ENCODE measurements around the gene MTA3.

- no peak for TF ChIP-seq CTCF (IDR thresholded peaks at IDR 0.05 in 4 of 5, conservative IDR thresholded peaks at IDR 0.05 in 1 of 5)
- TF ChIP-seq POLR2A (IDR thresholded peaks at IDR 0.05) = no peak
Observed at GRCh38 chr2:42575458-42576064, 7.1 kb downstream of the MTA3 start.
